GM18861 (cell line): Measurements from ENCODE around the gene CAMK2A.

Experiments used
- ATAC-seq: cut with Tn5 transposase; IDR thresholded peaks from one replicate; pipeline ENCODE4 v1.9.1; 2021; ENCODE audit not compliant: unreplicated experiment

The CAMK2A gene

GRCh38 chr5:150279330-150280020 is 10.1 kb downstream of the CAMK2A start:
- ATAC-seq, result no peak

GRCh38 chr5:150278916-150279315 is 10.7 kb downstream of the CAMK2A start:
- ATAC-seq, result no peak

- ATAC-seq, result no peak
These were observed 11.4 kb downstream of the CAMK2A start for GRCh38 chr5:150278046-150278730.

- ATAC-seq, result no peak
These were observed 12.5 kb downstream of the CAMK2A start for GRCh38 chr5:150277043-150277442.

- ATAC-seq, result no peak
These were observed 14.8 kb downstream of the CAMK2A start for GRCh38 chr5:150274811-150275210.

- ATAC-seq, result no peak
These were observed 17.0 kb downstream of the CAMK2A start for GRCh38 chr5:150272531-150272930.

GRCh38 chr5:150271923-150272322 is 17.6 kb downstream of the CAMK2A start:
- no peak for ATAC-seq

GRCh38 chr5:150271296-150271692 is 18.3 kb downstream of the CAMK2A start:
- no peak for ATAC-seq

GRCh38 chr5:150270541-150271295 is 18.9 kb downstream of the CAMK2A start:
- no peak for ATAC-seq

GRCh38 chr5:150266871-150267291 is 22.7 kb downstream of the CAMK2A start:
- no peak for ATAC-seq

- ATAC-seq, result no peak
These were observed 23.6 kb downstream of the CAMK2A start for GRCh38 chr5:150265870-150266383.

- no peak for ATAC-seq
These were observed 24.6 kb downstream of the CAMK2A start for GRCh38 chr5:150264667-150265603.

- ATAC-seq, result no peak
These were observed 25.6 kb downstream of the CAMK2A start for GRCh38 chr5:150263801-150264621.

GRCh38 chr5:150263375-150263775 is 26.2 kb downstream of the CAMK2A start:
- ATAC-seq, result no peak

- no peak for ATAC-seq
These were observed 27.1 kb downstream of the CAMK2A start for GRCh38 chr5:150262502-150262901.

GRCh38 chr5:150261231-150261630 is 28.3 kb downstream of the CAMK2A start:
- ATAC-seq, result no peak

GRCh38 chr5:150258130-150258529 is 31.4 kb downstream of the CAMK2A start:
- ATAC-seq, result peak; percentile 37

GRCh38 chr5:150257424-150257823 is 32.1 kb downstream of the CAMK2A start:
- no peak for ATAC-seq

- no peak for ATAC-seq
These were observed 33.0 kb downstream of the CAMK2A start for GRCh38 chr5:150256410-150257064.
